D721Med (cell line): ENCODE data around the gene PRR5L.

Experiments used
- DNase-seq: peaks from one replicate; pipeline ENCODE4 v3.0.0; 2011; ENCODE audit warnings: low spot score; ENCODE audit not compliant: insufficient read length
- FAIRE-seq: peaks from 2 replicates; lab custom pipeline; 2011; peaks lifted over from hg19 to GRCh38; lab: Jason Lieb, UNC
- TF ChIP-seq, protein P1 (sequence below): IDR thresholded peaks from 2 replicates; pipeline ENCODE4 v1.5.1; 2012; ENCODE audit warnings: mild to moderate bottlenecking, control low read depth; ENCODE audit not compliant: insufficient read depth; ENCODE audit errors: missing control alignments

PRR5L gene

DNA sequence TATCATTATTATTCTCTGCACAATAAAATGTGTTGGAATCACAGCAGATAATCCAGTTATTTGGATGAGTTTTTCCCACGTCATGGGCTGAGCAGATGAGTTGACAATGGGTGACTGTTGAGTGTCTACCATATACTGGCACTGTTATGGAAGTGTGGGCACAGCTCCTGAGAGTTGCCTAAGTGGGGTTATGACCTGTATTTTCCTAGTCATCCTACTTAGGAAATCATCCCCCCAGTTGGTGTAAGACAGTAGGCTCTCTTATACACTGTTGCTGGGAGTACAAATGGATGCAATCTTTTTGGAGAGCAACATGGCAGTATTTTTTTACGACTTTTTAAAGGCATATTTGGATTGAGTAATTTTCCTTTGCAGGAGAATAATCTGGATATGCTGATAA lies 147.6 kb downstream of the PRR5L start:
- TF ChIP-seq, protein P1, sequence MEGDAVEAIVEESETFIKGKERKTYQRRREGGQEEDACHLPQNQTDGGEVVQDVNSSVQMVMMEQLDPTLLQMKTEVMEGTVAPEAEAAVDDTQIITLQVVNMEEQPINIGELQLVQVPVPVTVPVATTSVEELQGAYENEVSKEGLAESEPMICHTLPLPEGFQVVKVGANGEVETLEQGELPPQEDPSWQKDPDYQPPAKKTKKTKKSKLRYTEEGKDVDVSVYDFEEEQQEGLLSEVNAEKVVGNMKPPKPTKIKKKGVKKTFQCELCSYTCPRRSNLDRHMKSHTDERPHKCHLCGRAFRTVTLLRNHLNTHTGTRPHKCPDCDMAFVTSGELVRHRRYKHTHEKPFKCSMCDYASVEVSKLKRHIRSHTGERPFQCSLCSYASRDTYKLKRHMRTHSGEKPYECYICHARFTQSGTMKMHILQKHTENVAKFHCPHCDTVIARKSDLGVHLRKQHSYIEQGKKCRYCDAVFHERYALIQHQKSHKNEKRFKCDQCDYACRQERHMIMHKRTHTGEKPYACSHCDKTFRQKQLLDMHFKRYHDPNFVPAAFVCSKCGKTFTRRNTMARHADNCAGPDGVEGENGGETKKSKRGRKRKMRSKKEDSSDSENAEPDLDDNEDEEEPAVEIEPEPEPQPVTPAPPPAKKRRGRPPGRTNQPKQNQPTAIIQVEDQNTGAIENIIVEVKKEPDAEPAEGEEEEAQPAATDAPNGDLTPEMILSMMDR = no peak
- FAIRE-seq (no peak), DNase-seq (no peak)

- FAIRE-seq (no peak), DNase-seq (no peak)
Observed at GRCh38 chr11:36446135-36446534, 150.0 kb downstream of the PRR5L start.

DNA sequence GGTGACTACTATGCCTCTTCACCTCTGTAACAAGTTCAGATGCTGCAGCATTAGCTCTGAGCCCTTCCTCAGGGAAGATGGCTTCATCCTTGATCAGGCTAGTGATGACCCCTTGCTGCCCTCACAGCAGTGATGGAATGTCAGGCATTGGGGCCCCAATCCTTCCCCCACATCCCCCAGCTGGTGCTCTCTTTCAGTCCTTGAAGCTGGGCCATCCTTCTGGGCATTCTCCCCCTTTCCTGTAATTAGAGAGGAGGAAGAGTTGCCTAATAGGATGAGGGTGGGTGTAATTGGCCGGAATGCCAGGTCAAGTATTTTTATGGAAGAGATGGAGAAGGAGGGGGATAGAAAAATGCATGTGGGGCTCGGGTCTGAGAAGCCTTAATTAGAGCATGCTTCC lies 151.4 kb downstream of the PRR5L start:
- TF ChIP-seq, protein P1 = no peak
- FAIRE-seq (no peak), DNase-seq (no peak)

More at GRCh38 chr11:36446135-36446534, 150.0 kb downstream of the PRR5L start:
- TF ChIP-seq, protein P1 = no peak

- FAIRE-seq = no peak
- DNase-seq = no peak
- TF ChIP-seq, protein P1 = no peak
Observed at GRCh38 chr11:36447947-36448346, 151.9 kb downstream of the PRR5L start.

DNA sequence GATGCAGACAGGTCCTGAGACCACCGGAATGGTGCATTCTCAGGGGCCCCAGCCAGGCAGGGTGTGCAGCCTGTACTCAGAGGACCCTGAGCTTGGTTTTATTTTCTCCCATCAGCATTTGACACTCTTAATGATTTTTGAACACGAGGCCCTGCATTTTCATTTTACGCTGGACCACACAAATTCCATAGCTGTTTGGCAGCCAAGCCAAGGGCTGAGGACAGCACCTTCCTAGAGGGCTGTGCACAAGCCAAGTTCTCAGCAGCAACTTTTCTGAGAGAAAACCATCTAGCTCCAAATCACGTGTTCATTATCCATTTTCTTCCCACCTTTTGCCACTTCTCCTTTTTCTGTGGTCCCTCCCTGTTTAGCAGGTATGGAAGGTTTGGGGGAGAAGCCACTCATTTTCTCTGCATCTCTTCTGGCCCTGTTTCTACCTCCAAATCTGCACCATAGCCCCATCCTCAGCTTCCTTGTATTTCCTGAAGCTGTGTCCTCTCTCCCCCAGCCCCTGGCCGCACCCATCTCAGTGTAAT lies 153.5 kb downstream of the PRR5L start:
- FAIRE-seq (no peak), DNase-seq (no peak)
- TF ChIP-seq, protein P1 = no peak

- TF ChIP-seq, protein P1 = no peak
- DNase-seq (no peak), FAIRE-seq (no peak)
Observed at GRCh38 chr11:36450110-36450572, 154.1 kb downstream of the PRR5L start.

- TF ChIP-seq, protein P1 = no peak
- DNase-seq (no peak), FAIRE-seq (no peak)
Observed at GRCh38 chr11:36451045-36451444, 155.0 kb downstream of the PRR5L start.
